Colonic mucosa (tissue), 4 donors: ENCODE measurements around the gene WDR7. TPM values are rescaled to one million over a fixed set of nuclear protein-coding genes. Genes with fewer than 3 reads are reported as not detected.

Experiments used
- DNase-seq: peaks from one replicate; pipeline ENCODE4 v3.0.0-alpha.2; 2020
- H3K27ac ChIP-seq: fragments of 200-600 bp; one replicate; pipeline ENCODE4 v1.8.0; 2021
- H3K27me3 ChIP-seq: fragments of 200-600 bp; one replicate; pipeline ENCODE4 v1.8.0; 2021
- H3K36me3 ChIP-seq: fragments of 200-600 bp; one replicate; pipeline ENCODE4 v1.8.0; 2021
- H3K4me1 ChIP-seq: fragments of 200-600 bp; one replicate; pipeline ENCODE4 v1.8.0; 2021; ENCODE audit warnings: mild to moderate bottlenecking
- H3K4me3 ChIP-seq: fragments of 200-600 bp; one replicate; pipeline ENCODE4 v1.8.0; 2021
- H3K9ac ChIP-seq, 2 donors: one replicate each; pipeline ENCODE4 v1.7.0; 2013; ENCODE audit warnings: control low read depth in 2 of 2, low read depth in 2 of 2, low read length in 2 of 2
- H3K9me3 ChIP-seq: fragments of 200-600 bp; one replicate; pipeline ENCODE4 v1.8.0; 2021
- intact Hi-C: fragments of 100-400 bp; cut with DNase I; formaldehyde crosslinking; loops from one replicate; pipeline ENCODE4 v1.14.1; 2022
- total RNA-seq, 2 donors: library from RNA; stranded (reverse); fragmentation: NEBNext Ultra II Directional in 1 of 2; extraction: Animal tissue kit (Norgen Biotek cat#: 25700) in 1 of 2; gene quantifications; one replicate each; pipeline ENCODE4 v1.2.1, GENCODE V29; 2021
- TF ChIP-seq, protein P1 (sequence below): fragments of 200-600 bp; IDR thresholded peaks from one replicate; pipeline ENCODE4 v1.8.0; 2022; ENCODE audit warnings: antibody characterized with exemption, mild to moderate bottlenecking
- donor health status: healthy.
- donor health status: DM: no; HTN: no; CAD: no.
- donor health status: DM: no; HTN: no; CAD: no.

WDR7 gene
- total RNA-seq, 2 donors from 2014 or later = 16.8 to 21.2 TPM

GRCh38 chr18:57029761-57030160 lies 378.6 kb downstream of the WDR7 start:
- Histone ChIP-seq H3K36me3 (no peaks in the 10 kb centered on the region), H3K27me3 (no peaks in the 10 kb centered on the region)
- TF ChIP-seq, protein P1, sequence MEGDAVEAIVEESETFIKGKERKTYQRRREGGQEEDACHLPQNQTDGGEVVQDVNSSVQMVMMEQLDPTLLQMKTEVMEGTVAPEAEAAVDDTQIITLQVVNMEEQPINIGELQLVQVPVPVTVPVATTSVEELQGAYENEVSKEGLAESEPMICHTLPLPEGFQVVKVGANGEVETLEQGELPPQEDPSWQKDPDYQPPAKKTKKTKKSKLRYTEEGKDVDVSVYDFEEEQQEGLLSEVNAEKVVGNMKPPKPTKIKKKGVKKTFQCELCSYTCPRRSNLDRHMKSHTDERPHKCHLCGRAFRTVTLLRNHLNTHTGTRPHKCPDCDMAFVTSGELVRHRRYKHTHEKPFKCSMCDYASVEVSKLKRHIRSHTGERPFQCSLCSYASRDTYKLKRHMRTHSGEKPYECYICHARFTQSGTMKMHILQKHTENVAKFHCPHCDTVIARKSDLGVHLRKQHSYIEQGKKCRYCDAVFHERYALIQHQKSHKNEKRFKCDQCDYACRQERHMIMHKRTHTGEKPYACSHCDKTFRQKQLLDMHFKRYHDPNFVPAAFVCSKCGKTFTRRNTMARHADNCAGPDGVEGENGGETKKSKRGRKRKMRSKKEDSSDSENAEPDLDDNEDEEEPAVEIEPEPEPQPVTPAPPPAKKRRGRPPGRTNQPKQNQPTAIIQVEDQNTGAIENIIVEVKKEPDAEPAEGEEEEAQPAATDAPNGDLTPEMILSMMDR = no peak

DNA sequence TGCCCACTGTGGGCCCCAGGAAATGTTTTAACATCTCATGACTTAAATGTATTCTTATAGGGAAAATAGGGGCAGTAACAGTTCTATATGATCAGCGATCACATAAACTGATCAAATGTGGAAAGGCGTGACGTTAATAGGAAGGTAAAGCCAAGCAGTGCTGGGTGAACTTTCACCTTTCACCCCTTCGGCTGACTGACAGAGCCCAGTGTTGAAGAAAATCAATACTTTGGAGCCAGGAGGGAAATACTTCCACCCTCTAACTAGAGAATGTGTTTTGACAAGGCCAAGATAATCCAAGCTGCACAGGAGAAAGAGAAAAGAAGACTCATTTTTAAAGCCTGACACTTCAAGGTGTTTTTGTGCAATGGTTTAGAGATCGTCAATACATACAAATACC lies 379.3 kb downstream of the WDR7 start:
- Histone ChIP-seq H3K27ac (no peak overlapping the region), H3K4me3 (no peak overlapping the region), H3K9ac (no peak overlapping the region), H3K27me3 (no peaks in the 10 kb centered on the region), H3K4me1 (no peaks in the 10 kb centered on the region), H3K9me3 (no peaks in the 10 kb centered on the region), H3K36me3 (no peaks in the 10 kb centered on the region)
- TF ChIP-seq, protein P1 = no peak
- intact Hi-C loops = no loop called here
- DNase-seq = no peak

More at GRCh38 chr18:57029761-57030160, 378.6 kb downstream of the WDR7 start:
- intact Hi-C loops = no loop called here
- H3K4me1 ChIP-seq = no peaks in the 10 kb centered on the region
- no peak overlapping the region for H3K9ac ChIP-seq
- no peak overlapping the region for H3K27ac ChIP-seq
- no peak overlapping the region for H3K4me3 ChIP-seq
- H3K9me3 ChIP-seq = no peaks in the 10 kb centered on the region
- no peak for DNase-seq

GRCh38 chr18:57035590-57035989 lies 384.4 kb downstream of the WDR7 start:
- TF ChIP-seq, protein P1 = no peak
- intact Hi-C loops = no loop called here
- H3K27ac ChIP-seq = no peak overlapping the region
- H3K9me3 ChIP-seq = no peaks in the 10 kb centered on the region
- H3K9ac ChIP-seq = no peak overlapping the region
- no peak overlapping the region for H3K4me3 ChIP-seq
- DNase-seq = no peak
- H3K36me3 ChIP-seq = no peaks in the 10 kb centered on the region
- H3K4me1 ChIP-seq = no peaks in the 10 kb centered on the region
- no peaks in the 10 kb centered on the region for H3K27me3 ChIP-seq

GRCh38 chr18:57038395-57038794 lies 387.2 kb downstream of the WDR7 start:
- DNase-seq = no peak
- no peaks in the 10 kb centered on the region for H3K36me3 ChIP-seq
- no peak overlapping the region for H3K27ac ChIP-seq
- no peak overlapping the region for H3K9ac ChIP-seq
- H3K4me1 ChIP-seq = no peaks in the 10 kb centered on the region
- intact Hi-C loops = no loop called here
- no peaks in the 10 kb centered on the region for H3K27me3 ChIP-seq
- no peaks in the 10 kb centered on the region for H3K9me3 ChIP-seq
- TF ChIP-seq, protein P1 = no peak
- no peak overlapping the region for H3K4me3 ChIP-seq

DNA sequence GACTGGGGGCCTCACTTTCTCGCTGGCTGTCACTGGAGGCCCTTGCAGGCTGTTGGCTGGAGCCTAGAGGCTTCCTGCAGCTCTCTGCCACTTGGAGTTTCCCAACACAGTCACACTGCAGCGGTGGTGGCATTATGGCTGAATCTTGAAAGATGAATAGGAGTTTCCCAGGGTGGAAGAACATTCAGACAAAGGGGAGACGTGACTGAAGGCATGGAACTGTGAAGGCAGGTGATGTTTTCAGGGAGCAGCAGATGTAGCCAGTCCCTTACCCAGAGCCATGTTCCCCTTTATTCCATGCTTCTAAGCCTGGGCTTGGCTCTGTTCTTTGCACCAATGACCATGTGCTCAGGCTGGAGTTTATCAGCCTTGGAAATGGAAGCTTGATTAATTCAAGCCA lies 389.0 kb downstream of the WDR7 start:
- no peak for DNase-seq
- H3K36me3 ChIP-seq = no peaks in the 10 kb centered on the region
- H3K4me1 ChIP-seq = no peaks in the 10 kb centered on the region
- intact Hi-C loops = no loop called here
- no peak overlapping the region for H3K27ac ChIP-seq
- no peaks in the 10 kb centered on the region for H3K27me3 ChIP-seq
- H3K9ac ChIP-seq = no peak overlapping the region
- TF ChIP-seq, protein P1 = no peak
- H3K4me3 ChIP-seq = no peak overlapping the region
- H3K9me3 ChIP-seq = no peaks in the 10 kb centered on the region

GRCh38 chr18:57043241-57043640 lies 392.1 kb downstream of the WDR7 start:
- TF ChIP-seq, protein P1 = no peak
- DNase-seq = no peak
- Histone ChIP-seq H3K9me3 (no peaks in the 10 kb centered on the region), H3K4me3 (no peak overlapping the region), H3K4me1 (no peaks in the 10 kb centered on the region), H3K36me3 (no peaks in the 10 kb centered on the region), H3K27ac (no peak overlapping the region), H3K9ac (no peak overlapping the region), H3K27me3 (no peaks in the 10 kb centered on the region)
- intact Hi-C loops = no loop called here
